Measurements from ENCODE around the gene NR6A1. TPM values are rescaled to one million over a fixed set of nuclear protein-coding genes. Genes with fewer than 3 reads are reported as not detected.

The NR6A1 gene
- total RNA-seq, 1 donor from 2014 or later: 4.0 TPM

DNA sequence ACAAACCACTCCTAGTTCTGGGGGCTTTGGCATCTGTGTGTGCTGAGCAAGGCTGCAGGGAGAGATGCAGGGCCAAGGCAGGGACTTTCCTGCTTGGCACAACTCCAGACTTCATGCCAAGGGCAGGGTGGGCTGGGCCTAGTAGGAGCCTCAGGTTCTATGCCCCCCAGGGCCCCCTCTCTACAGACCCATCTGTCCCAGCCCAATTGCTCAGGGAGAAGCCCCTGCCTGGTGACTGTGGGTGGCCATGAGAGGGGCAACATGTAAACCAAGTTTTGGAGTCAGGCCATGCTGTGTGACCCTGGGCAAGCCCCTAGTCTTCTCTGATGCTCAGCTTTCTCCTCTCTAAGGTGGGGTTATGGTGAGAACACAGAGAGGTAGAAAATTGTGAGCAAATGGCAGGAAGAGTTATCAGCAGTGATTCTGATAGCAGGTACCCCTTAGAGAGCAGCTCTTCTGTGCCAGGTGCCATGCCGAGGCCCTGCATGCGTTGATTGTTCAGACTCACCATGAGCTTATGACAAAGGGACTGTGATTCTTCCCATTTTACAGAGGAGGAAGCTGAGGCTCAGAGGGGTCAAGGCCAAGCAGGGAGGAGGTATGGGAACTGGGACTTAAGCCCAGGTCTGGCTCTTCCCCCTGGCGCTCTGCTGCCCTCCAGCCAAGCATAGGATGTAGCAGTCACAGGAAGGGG, 11.0 kb upstream of the NR6A1 start:
- Histone ChIP-seq H3K9me3 (no peaks in the 10 kb centered on the region), H3K4me3 (no peak overlapping the region), H3K36me3 (no peaks in the 10 kb centered on the region), H3K27me3 (no peaks in the 10 kb centered on the region), H3K27ac (peak overlapping the region; percentile 6), H3K4me1 (peaks cover 15% of the 10 kb centered on the region)
- TF ChIP-seq, protein P1, sequence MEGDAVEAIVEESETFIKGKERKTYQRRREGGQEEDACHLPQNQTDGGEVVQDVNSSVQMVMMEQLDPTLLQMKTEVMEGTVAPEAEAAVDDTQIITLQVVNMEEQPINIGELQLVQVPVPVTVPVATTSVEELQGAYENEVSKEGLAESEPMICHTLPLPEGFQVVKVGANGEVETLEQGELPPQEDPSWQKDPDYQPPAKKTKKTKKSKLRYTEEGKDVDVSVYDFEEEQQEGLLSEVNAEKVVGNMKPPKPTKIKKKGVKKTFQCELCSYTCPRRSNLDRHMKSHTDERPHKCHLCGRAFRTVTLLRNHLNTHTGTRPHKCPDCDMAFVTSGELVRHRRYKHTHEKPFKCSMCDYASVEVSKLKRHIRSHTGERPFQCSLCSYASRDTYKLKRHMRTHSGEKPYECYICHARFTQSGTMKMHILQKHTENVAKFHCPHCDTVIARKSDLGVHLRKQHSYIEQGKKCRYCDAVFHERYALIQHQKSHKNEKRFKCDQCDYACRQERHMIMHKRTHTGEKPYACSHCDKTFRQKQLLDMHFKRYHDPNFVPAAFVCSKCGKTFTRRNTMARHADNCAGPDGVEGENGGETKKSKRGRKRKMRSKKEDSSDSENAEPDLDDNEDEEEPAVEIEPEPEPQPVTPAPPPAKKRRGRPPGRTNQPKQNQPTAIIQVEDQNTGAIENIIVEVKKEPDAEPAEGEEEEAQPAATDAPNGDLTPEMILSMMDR (IDR thresholded peaks at IDR 0.05): no peak
- ATAC-seq (no peak), DNase-seq (peak; percentile 33)
- intact Hi-C loops (cut with DNase I): no loop called here

DNA sequence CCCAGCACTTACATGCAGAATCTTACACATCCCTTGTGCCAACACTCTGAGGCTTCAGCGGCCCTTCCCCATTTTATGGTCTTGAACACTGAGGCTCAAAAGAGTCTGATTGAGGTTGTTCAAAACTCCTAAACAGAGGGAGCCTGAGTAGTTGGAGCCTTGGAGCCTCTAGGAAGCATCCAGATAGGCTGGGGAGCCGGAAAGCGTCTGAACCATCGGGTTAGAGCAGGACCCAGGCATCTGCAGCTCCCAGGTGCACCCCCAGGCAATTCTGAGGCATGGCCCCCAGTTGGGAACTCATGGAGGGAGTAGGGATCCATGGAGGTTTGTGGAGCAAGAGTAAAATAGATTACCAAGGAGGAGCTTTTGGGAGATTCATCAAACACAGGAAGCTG, 9.6 kb upstream of the NR6A1 start:
- peak; percentile 32 for DNase-seq
- intact Hi-C loops (cut with DNase I): no loop called here
- ATAC-seq: no peak
- Histone ChIP-seq H3K9me3 (no peaks in the 10 kb centered on the region), H3K4me1 (peaks cover 21% of the 10 kb centered on the region), H3K4me3 (no peak overlapping the region), H3K36me3 (no peaks in the 10 kb centered on the region), H3K27me3 (no peaks in the 10 kb centered on the region), H3K27ac (no peak overlapping the region)
- TF ChIP-seq, protein P1 (IDR thresholded peaks at IDR 0.05): no peak

DNA sequence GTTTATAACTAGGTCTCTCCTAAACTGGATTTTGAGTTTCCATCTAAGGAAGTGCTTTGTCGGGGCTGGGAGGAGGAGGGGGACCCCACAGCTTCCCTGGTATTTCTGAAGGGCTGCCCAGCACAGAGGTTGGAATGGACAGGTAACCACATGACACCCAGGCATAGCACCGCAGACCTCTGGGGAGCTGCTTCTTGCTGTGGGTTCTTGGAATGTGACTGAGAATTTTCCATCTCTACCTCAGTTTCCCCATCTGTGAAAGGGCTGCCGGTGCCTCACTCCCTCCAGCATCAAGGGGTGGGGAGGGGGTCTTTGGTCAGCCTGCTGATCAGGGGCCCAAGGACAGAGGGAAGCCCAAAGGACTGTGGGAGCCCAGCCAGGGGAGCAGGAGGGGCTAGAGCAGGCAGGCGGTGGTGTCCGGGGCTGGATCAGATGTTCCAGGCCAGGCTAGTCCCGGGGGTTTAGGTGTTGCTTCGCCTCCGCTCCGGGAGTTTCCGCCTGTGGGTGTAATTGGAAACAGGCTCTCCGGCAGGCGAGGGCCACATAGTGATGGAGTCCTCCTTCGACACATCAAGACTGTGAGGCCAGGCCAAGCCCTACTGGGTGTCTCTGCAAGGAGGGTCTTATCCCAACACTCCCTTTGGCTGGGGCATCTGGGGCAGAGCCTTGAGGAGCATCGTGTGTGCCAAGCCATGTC, 9.1 kb upstream of the NR6A1 start:
- Histone ChIP-seq H3K4me3 (no peak overlapping the region), H3K27me3 (no peaks in the 10 kb centered on the region), H3K4me1 (peaks cover 21% of the 10 kb centered on the region), H3K9me3 (no peaks in the 10 kb centered on the region), H3K36me3 (no peaks in the 10 kb centered on the region), H3K27ac (no peak overlapping the region)
- TF ChIP-seq, protein P1 (IDR thresholded peaks at IDR 0.05): no peak
- ATAC-seq (no peak), DNase-seq (peak; percentile 49)
- intact Hi-C loops (cut with DNase I): no loop called here

DNA sequence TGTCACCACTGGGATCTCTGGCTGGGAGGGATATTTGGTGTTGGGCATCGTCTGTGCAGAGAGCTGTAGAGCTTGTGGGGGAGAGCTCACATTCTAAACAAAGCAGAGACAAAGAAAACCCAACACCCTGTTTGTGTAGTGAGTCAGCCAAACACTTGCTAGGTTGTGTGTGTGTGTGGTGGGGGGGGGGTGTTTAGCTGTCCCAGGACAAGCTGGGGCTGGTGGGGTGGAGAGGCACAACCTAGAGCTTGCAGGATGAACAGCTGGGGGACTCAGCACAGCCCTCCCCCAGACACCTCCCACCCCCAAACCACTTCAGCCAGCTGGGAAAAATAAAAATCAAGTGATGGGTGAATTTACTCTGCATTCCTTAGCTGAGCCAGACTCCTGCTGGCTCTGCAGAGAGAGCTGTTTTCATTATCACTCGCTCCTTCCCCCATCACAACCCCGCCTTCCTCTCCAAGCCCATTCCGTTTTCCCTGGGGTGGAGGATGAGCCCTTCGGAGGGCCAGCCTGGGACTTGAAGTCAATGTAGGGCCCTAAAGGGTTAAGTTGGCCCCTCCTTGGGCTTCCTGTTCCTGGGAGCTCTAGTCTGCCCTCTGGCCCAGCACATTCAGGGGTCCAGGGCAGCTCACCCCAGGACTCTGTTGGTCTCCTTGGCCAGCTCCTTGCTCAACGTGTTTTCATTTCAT, 8.4 kb upstream of the NR6A1 start:
- Histone ChIP-seq H3K4me1 (peaks cover 21% of the 10 kb centered on the region), H3K9me3 (no peaks in the 10 kb centered on the region), H3K36me3 (no peaks in the 10 kb centered on the region), H3K4me3 (no peak overlapping the region), H3K27ac (no peak overlapping the region), H3K27me3 (no peaks in the 10 kb centered on the region)
- TF ChIP-seq, protein P1 (IDR thresholded peaks at IDR 0.05): no peak
- peak; percentile 36 for DNase-seq
- intact Hi-C loops (cut with DNase I): no loop called here
- ATAC-seq: peak; percentile 33

DNA sequence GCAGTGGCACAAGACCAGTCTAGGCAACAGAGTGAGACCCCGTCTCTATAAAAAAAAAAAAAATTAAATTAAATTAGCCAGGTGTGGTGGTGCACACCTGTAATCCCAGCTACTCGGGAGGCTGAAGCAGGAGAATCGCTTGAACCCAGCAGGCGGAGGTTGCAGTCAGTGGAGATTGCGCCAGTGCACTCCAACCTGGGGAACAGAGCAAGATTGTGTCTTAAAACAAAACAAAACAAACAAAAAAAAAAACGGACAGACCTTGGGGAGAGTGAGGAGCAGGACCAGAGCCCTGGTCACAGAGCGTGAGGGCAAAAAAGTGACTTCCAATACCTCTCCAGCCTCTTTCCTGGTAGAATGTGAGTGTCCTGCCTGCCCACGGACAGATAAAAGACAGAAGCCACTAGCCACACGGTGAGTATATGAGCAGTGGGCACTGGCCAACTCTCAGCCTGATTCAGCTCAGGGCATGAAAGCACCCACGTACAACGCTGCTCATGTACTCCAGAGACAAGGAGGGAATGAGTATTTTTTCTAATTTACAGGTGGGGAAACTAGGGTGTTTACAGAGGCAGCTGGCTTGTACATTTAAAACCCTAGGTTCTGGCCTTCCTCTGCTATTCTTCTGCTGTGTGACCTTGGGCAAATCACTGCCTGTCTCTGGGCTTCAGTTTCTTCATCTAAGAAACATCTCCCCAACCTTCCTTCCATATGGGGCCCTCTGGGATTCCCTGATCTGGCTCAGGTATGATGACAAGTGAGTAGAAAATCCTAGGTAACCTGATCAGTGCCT, 7.7 kb upstream of the NR6A1 start:
- H3K36me3 ChIP-seq: no peaks in the 10 kb centered on the region
- peaks cover 21% of the 10 kb centered on the region for H3K4me1 ChIP-seq
- intact Hi-C loops (cut with DNase I): no loop called here
- no peak overlapping the region for H3K27ac ChIP-seq
- no peak overlapping the region for H3K4me3 ChIP-seq
- TF ChIP-seq, protein P1 (IDR thresholded peaks at IDR 0.05): no peak
- H3K27me3 ChIP-seq: no peaks in the 10 kb centered on the region
- peak; percentile 31 for DNase-seq
- H3K9me3 ChIP-seq: no peaks in the 10 kb centered on the region
- no peak for ATAC-seq

All from upper lobe of right lung (tissue), 1 donor.